PC-3 (cell line): ENCODE data around the gene CCDC93.

Source experiments
- CTCF ChIP-seq: fragments of 300-600 bp; sonication (generic); conservative IDR thresholded peaks from 2 replicates; pipeline ENCODE4 v1.5.1; 2017; ENCODE audit warnings: antibody characterized with exemption, low read depth, mild to moderate bottlenecking, low read length
- EZH2 ChIP-seq: fragments of 300-600 bp; sonication (generic); IDR thresholded peaks from one replicate; pipeline ENCODE4 v1.6.1; 2017; ENCODE audit warnings: antibody characterized with exemption, mild to moderate bottlenecking, low read length; ENCODE audit not compliant: unreplicated experiment
- EZH2phosphoT487 ChIP-seq: fragments of 300-600 bp; sonication (generic); IDR thresholded peaks from 2 replicates; pipeline ENCODE4 v1.6.1; 2018; ENCODE audit warnings: mild to moderate bottlenecking, antibody characterized with exemption, low read length, borderline replicate concordance

DNA sequence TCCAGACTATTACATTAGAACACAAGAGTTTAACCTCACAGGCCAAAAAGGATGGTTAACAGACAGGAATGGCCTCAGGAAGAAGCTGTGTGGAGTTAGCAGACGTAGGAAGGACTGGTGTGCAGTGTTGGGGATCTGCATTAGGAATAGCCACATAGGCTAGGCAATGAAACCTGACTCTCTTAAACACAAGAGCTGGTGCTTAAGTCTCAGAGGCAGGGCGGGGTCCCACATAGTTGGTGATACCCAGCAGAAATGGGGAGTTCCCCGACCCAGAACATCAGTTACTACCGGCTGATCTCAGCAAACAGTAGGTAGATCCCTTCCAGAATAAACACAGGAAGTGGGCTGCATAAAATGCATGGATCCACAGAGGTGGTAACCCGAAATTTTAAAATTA lies 64.1 kb downstream of the CCDC93 start:
- TF ChIP-seq CTCF (no peak), EZH2 (no peak), EZH2phosphoT487 (no peak)
